K562 (cell line): Measurements from ENCODE around the gene GABRR3. TPM values are rescaled to one million over a fixed set of nuclear protein-coding genes. Genes with fewer than 3 reads are reported as not detected.

ENCODE experiments used
- ATAC-seq: fragments of 200-7000 bp; cut with Tn5 transposase; 3 replicates; pipeline ENCODE4 v1.9.1; 2020; ENCODE audit warnings: moderate library complexity
- BruUV-seq: library from RNA; stranded (reverse); fragments of 400-500 nt; replicated peaks from 2 replicates; lab custom pipeline; 2021; lab: Mats Ljungman, UMichigan
- CTCF ChIA-PET: fragments of 300-600 bp; formaldehyde crosslinking; extraction: SDS; loops from one replicate; lab custom pipeline; 2021; ENCODE audit warnings: low intra/inter-chr PET ratio; lab: Yijun Ruan, JAX
- POLR2A ChIA-PET: fragments of 300-600, 350-650 bp; sonication (Branson Sonifier 250); formaldehyde crosslinking; extraction: SDS; loops from one replicate; lab custom pipeline; 2021; ENCODE audit warnings: antibody characterized with exemption, inconsistent platforms; lab: Yijun Ruan, JAX
- DNase-seq, 4 experiments: peaks; one replicate each; pipeline versions ENCODE4 v3.0.0 to v3.0.0-alpha.2; 2011 to 2018; ENCODE audit warnings: low spot score in 3 of 4, mixed read lengths in 3 of 4; ENCODE audit errors: extremely low read depth in 1 of 4
- FAIRE-seq: peaks from 2 replicates; lab custom pipeline; 2011; peaks lifted over from hg19 to GRCh38; lab: Jason Lieb, UNC
- H2AFZ ChIP-seq: 2 replicates; pipeline ENCODE4 v1.6.0; 2011; ENCODE audit warnings: low read depth, low read length, control low read depth, inconsistent platforms
- H3K27ac ChIP-seq: fragments of 200-600 bp; 3 replicates; pipeline ENCODE4 v1.8.0; 2011; ENCODE audit warnings: low read depth, mild to moderate bottlenecking, control low read depth, inconsistent platforms, low read length, moderate library complexity, mixed read lengths; ENCODE audit errors: extremely low read depth
- H3K27me3 ChIP-seq, 2 experiments: fragments of 300-600 bp in 1 of 2; 2 replicates in 1 of 2; 3 replicates in 1 of 2; pipeline versions ENCODE4 v1.6.0 to v1.8.0; 2011; ENCODE audit warnings: inconsistent platforms in 2 of 2, low read length in 2 of 2, mild to moderate bottlenecking in 1 of 2, mixed read lengths in 1 of 2, moderate library complexity in 1 of 2; ENCODE audit not compliant: control insufficient read depth in 2 of 2, insufficient read depth in 2 of 2
- H3K36me3 ChIP-seq: fragments of 300-600 bp; 3 replicates; pipeline ENCODE4 v1.8.0; 2011; ENCODE audit warnings: mild to moderate bottlenecking, low read length, inconsistent platforms; ENCODE audit not compliant: control insufficient read depth, insufficient read depth
- H3K4me1 ChIP-seq, 2 experiments: fragments of 200-600 bp in 1 of 2; replicated peaks in 1 of 2; 2 replicates in 1 of 2; 3 replicates in 1 of 2; pipeline versions ENCODE4 v1.5.1 to v1.8.0; 2011; ENCODE audit warnings: inconsistent platforms in 2 of 2, low read length in 2 of 2, mild to moderate bottlenecking in 1 of 2, mixed read lengths in 1 of 2, moderate library complexity in 1 of 2; ENCODE audit not compliant: control insufficient read depth in 2 of 2, insufficient read depth in 2 of 2
- H3K4me2 ChIP-seq: 2 replicates; pipeline ENCODE4 v1.6.1; 2011; ENCODE audit warnings: low read length, control low read depth, inconsistent platforms, mixed read lengths; ENCODE audit not compliant: insufficient read depth
- H3K4me3 ChIP-seq: fragments of 200-600 bp; sonication (generic), shearing (Covaris generic); 2 replicates; pipeline ENCODE4 v1.5.1; 2016; ENCODE audit warnings: control low read depth, inconsistent platforms
- H3K79me2 ChIP-seq: fragments of 200-600 bp; 3 replicates; pipeline ENCODE4 v1.8.0; 2011; ENCODE audit warnings: low read length, inconsistent platforms; ENCODE audit not compliant: control insufficient read depth, insufficient read depth
- H3K9ac ChIP-seq, 2 experiments: 2 replicates each; pipeline versions ENCODE4 v1.6.0 to v1.6.1; 2011; ENCODE audit warnings: low read depth in 2 of 2, low read length in 2 of 2, control low read depth in 1 of 2, inconsistent platforms in 1 of 2, mild to moderate bottlenecking in 1 of 2, mixed read lengths in 1 of 2; ENCODE audit not compliant: insufficient read depth in 1 of 2
- H3K9me1 ChIP-seq: one replicate; pipeline ENCODE4 v1.6.0; 2011; ENCODE audit warnings: inconsistent platforms, mild to moderate bottlenecking, low read length, moderate library complexity; ENCODE audit not compliant: control insufficient read depth, insufficient read depth
- H3K9me3 ChIP-seq: replicated peaks from 2 replicates; pipeline ENCODE4 v1.5.1; 2011; ENCODE audit warnings: low read depth, low read length, inconsistent platforms; ENCODE audit not compliant: control insufficient read depth, insufficient read depth
- H4K20me1 ChIP-seq: replicated peaks from 2 replicates; pipeline ENCODE4 v1.6.1; 2011; ENCODE audit warnings: low read length, inconsistent platforms, mixed read lengths; ENCODE audit not compliant: control insufficient read depth, insufficient read depth
- ERF ChIP-seq: fragments of 450-650 bp; formaldehyde crosslinking; IDR thresholded peaks from 2 replicates; pipeline ENCODE4 v1.4.0; 2020; ENCODE audit warnings: mild to moderate bottlenecking, mixed read lengths
- FOSL1 ChIP-seq: fragments of 200-800 bp; sonication (Bioruptor generic); conservative IDR thresholded peaks from 2 replicates; pipeline ENCODE4 v1.6.1; 2016; ENCODE audit warnings: missing genetic modification characterization, missing compliant biosample characterization
- FOXP1 ChIP-seq: sonication (generic); formaldehyde crosslinking; IDR thresholded peaks from 2 replicates; pipeline ENCODE4 v1.8.0; 2022; ENCODE audit warnings: mild to moderate bottlenecking, missing genetic modification reagents
- NFE2 ChIP-seq: IDR thresholded peaks from 2 replicates; pipeline ENCODE4 v1.6.1; 2014; ENCODE audit warnings: antibody characterized with exemption, low read depth
- PHF20 ChIP-seq: fragments of 450-650 bp; IDR thresholded peaks from 2 replicates; pipeline ENCODE4 v1.6.1; 2018; ENCODE audit not compliant: partially characterized antibody
- SAP30 ChIP-seq: fragments of 200-600 bp; sonication (generic); IDR thresholded peaks from 2 replicates; pipeline ENCODE4 v1.6.1; 2012; ENCODE audit warnings: borderline replicate concordance, low read depth, mild to moderate bottlenecking, moderate library complexity, low read length, control low read depth, inconsistent platforms; ENCODE audit not compliant: insufficient read depth, poor library complexity, severe bottlenecking
- SP1 ChIP-seq: sonication (generic); formaldehyde crosslinking; IDR thresholded peaks from 2 replicates; pipeline ENCODE4 v1.8.1; 2022; ENCODE audit warnings: mild to moderate bottlenecking, missing genetic modification reagents
- TAF9B ChIP-seq: fragments of 450-650 bp; IDR thresholded peaks from 2 replicates; pipeline ENCODE4 v1.6.1; 2018; ENCODE audit warnings: mild to moderate bottlenecking; ENCODE audit not compliant: partially characterized antibody
- ZNF140 ChIP-seq: fragments of 250-450 bp; sonication (Bioruptor Pico); IDR thresholded peaks from 2 replicates; pipeline ENCODE4 v1.8.0; 2021; ENCODE audit warnings: moderate library complexity, mild to moderate bottlenecking, inconsistent platforms
- ZNF589 ChIP-seq: fragments of 200-800 bp; sonication (Bioruptor generic); IDR thresholded peaks from 2 replicates; pipeline ENCODE4 v1.6.1; 2016; ENCODE audit warnings: low read depth, missing genetic modification characterization, missing compliant biosample characterization
- ZNF699 ChIP-seq: fragments of 250-450 bp; sonication (Bioruptor Pico); IDR thresholded peaks from 2 replicates; pipeline ENCODE4 v1.8.0; 2021; ENCODE audit warnings: mild to moderate bottlenecking, moderate library complexity; ENCODE audit not compliant: insufficient replicate concordance
- ZSCAN29 ChIP-seq: fragments of 450-650 bp; IDR thresholded peaks from 2 replicates; pipeline ENCODE4 v1.6.1; 2017
- WGBS: fragments of 100-300 bp; shearing (Covaris generic); methylation state at CpG from one replicate; pipeline ENCODE4 v1.1.6; 2016; ENCODE audit warnings: low coverage, mixed read lengths; ENCODE audit not compliant: insufficient coverage; ENCODE audit errors: missing lambda C conversion rate; 5-methylcytosine and 5-hydroxymethylcytosine counted together
- in situ Hi-C: fragments of 300-500 bp; cut with MboI; formaldehyde crosslinking; loops from 4 replicates; pipeline ENCODE4 v1.15.0; 2018; ENCODE audit warnings: inconsistent platforms, mixed read lengths
- intact Hi-C: fragments of 100-400 bp; cut with micrococcal nuclease; formaldehyde crosslinking; loops from 2 replicates; pipeline ENCODE4 v1.14.2; 2022
- polyA plus RNA-seq, 8 experiments: library from polyadenylated mRNA; depleted of rRNA in 4 of 8; stranded (reverse) in 5 of 8; unstranded in 3 of 8; fragments of >200 nt; fragmentation: Nextera tagmentation in 2 of 8; fragmentation: Illumina TruSeq in 1 of 8; extraction: Ambion mirVana in 2 of 8; extraction: Trizol in 1 of 8; gene quantifications; 2 replicates each; pipeline versions ENCODE4 v1.2.1 to v1.2.3, GENCODE V29; 2011 to 2014; ENCODE audit warnings: inconsistent platforms in 1 of 8, missing spikeins in 1 of 8
- total RNA-seq, 7 experiments: library from RNA; depleted of rRNA in 6 of 7; stranded (reverse); fragments of >200 nt in 6 of 7; fragmentation: Illumina TruSeq in 2 of 7; extraction: Trizol in 2 of 7; gene quantifications; 2 replicates each; pipeline versions ENCODE4 v1.2.1 to v1.2.3, GENCODE V29; 2011 to 2021; ENCODE audit warnings: low replicate concordance in 1 of 7
- TF ChIP-seq, protein P1 (sequence below): fragments of 250-450 bp; sonication (Bioruptor Pico); IDR thresholded peaks from 2 replicates; pipeline ENCODE4 v1.8.0; 2021; ENCODE audit warnings: mild to moderate bottlenecking, moderate library complexity
- TF ChIP-seq, protein P2 (sequence below): fragments of 450-650 bp; formaldehyde crosslinking; IDR thresholded peaks from 2 replicates; pipeline ENCODE4 v1.4.0; 2022; ENCODE audit warnings: missing genetic modification characterization
- TF ChIP-seq, protein P3 (sequence below): sonication (generic); formaldehyde crosslinking; IDR thresholded peaks from 2 replicates; pipeline ENCODE4 v1.8.0; 2023; ENCODE audit warnings: mild to moderate bottlenecking, missing genetic modification reagents
- TF ChIP-seq, protein P4 (sequence below): fragments of 450-650 bp; IDR thresholded peaks from 2 replicates; pipeline ENCODE4 v1.6.1; 2017; ENCODE audit warnings: antibody characterized with exemption, mild to moderate bottlenecking

Gene GABRR3
- total and polyA plus RNA-seq, 9 of the 15 experiments (the other 6 are each of a cell fraction or from before 2014, with no cell fraction given), result not detected

DNA sequence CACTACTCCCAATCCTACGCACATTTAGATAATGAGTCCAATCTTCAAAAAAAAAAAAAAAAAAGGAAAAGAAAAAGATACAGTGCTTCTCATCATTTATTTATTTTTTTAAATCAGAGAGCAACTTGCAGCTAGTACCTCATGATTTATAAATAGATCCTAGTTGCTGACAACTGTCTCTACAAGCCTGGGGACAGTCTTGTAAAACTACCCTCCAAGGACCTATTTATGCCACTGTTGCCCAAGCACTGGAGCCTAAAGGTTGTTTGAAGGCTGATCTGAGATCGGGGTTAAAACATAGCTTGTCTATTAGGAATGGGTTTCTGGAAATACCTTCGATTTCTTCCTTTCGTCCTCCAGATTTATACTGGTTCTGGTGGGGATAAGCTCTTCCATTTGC is 14.7 kb downstream of the GABRR3 start:
- whole genome bisulfite sequencing, result 4% methylated on average over 4 of the region's 4 CpGs
- H4K20me1 ChIP-seq, result no peaks in the 10 kb centered on the region
- FAIRE-seq, result no peak
- H2AFZ ChIP-seq, result no peak overlapping the region
- no TSS peak for BruUV-seq
- no peak overlapping the region for H3K4me2 ChIP-seq
- no peak for ATAC-seq
- no peak for DNase-seq
- H3K27me3 ChIP-seq, result no peaks in the 10 kb centered on the region
- H3K27ac ChIP-seq, result no peak overlapping the region
- no peaks in the 10 kb centered on the region for H3K36me3 ChIP-seq
- no peak overlapping the region for H3K4me3 ChIP-seq
- no peaks in the 10 kb centered on the region for H3K79me2 ChIP-seq
- CTCF ChIA-PET, result no interaction called here
- POLR2A ChIA-PET, result interaction anchor here (0.6 kb wide), 1 partner anchor 116 kb away, joined by 3 read pairs; no protein-coding TSS in a partner anchor
- no peaks in the 10 kb centered on the region for H3K9me1 ChIP-seq
- intact Hi-C loops (loop anchor here (10.0 kb wide), 1 partner anchor 1156 kb away; no protein-coding TSS in a partner anchor), in situ Hi-C loops (loop anchor here (5.0 kb wide), 1 partner anchor 228 kb away; no protein-coding TSS in a partner anchor)
- no peak overlapping the region for H3K9ac ChIP-seq
- H3K9me3 ChIP-seq, result no peaks in the 10 kb centered on the region
- H3K4me1 ChIP-seq, result no peaks in the 10 kb centered on the region
- TF ChIP-seq, protein P1, sequence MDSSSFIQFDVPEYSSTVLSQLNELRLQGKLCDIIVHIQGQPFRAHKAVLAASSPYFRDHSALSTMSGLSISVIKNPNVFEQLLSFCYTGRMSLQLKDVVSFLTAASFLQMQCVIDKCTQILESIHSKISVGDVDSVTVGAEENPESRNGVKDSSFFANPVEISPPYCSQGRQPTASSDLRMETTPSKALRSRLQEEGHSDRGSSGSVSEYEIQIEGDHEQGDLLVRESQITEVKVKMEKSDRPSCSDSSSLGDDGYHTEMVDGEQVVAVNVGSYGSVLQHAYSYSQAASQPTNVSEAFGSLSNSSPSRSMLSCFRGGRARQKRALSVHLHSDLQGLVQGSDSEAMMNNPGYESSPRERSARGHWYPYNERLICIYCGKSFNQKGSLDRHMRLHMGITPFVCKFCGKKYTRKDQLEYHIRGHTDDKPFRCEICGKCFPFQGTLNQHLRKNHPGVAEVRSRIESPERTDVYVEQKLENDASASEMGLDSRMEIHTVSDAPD (CRISPR knock-in tag), result no peak
- TF ChIP-seq ZNF699 (CRISPR knock-in tag), result no peak
- TF ChIP-seq TAF9B, result no peak
- TF ChIP-seq ZNF140 (CRISPR knock-in tag), result no peak
- no peak for TF ChIP-seq NFE2
- TF ChIP-seq, protein P2, sequence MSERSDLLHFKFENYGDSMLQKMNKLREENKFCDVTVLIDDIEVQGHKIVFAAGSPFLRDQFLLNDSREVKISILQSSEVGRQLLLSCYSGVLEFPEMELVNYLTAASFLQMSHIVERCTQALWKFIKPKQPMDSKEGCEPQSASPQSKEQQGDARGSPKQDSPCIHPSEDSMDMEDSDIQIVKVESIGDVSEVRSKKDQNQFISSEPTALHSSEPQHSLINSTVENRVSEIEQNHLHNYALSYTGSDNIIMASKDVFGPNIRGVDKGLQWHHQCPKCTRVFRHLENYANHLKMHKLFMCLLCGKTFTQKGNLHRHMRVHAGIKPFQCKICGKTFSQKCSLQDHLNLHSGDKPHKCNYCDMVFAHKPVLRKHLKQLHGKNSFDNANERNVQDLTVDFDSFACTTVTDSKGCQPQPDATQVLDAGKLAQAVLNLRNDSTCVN (CRISPR knock-in tag), result no peak
- TF ChIP-seq PHF20, result no peak
- no peak for TF ChIP-seq SP1 (CRISPR knock-in tag)
- no peak for TF ChIP-seq ZNF589
- TF ChIP-seq FOXP1 (CRISPR knock-in tag), result no peak
- TF ChIP-seq SAP30, result no peak
- TF ChIP-seq ZSCAN29, result no peak
- TF ChIP-seq, protein P3, sequence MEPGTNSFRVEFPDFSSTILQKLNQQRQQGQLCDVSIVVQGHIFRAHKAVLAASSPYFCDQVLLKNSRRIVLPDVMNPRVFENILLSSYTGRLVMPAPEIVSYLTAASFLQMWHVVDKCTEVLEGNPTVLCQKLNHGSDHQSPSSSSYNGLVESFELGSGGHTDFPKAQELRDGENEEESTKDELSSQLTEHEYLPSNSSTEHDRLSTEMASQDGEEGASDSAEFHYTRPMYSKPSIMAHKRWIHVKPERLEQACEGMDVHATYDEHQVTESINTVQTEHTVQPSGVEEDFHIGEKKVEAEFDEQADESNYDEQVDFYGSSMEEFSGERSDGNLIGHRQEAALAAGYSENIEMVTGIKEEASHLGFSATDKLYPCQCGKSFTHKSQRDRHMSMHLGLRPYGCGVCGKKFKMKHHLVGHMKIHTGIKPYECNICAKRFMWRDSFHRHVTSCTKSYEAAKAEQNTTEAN (CRISPR knock-in tag), result no peak
- TF ChIP-seq ERF (CRISPR knock-in tag), result no peak
- TF ChIP-seq, protein P4, sequence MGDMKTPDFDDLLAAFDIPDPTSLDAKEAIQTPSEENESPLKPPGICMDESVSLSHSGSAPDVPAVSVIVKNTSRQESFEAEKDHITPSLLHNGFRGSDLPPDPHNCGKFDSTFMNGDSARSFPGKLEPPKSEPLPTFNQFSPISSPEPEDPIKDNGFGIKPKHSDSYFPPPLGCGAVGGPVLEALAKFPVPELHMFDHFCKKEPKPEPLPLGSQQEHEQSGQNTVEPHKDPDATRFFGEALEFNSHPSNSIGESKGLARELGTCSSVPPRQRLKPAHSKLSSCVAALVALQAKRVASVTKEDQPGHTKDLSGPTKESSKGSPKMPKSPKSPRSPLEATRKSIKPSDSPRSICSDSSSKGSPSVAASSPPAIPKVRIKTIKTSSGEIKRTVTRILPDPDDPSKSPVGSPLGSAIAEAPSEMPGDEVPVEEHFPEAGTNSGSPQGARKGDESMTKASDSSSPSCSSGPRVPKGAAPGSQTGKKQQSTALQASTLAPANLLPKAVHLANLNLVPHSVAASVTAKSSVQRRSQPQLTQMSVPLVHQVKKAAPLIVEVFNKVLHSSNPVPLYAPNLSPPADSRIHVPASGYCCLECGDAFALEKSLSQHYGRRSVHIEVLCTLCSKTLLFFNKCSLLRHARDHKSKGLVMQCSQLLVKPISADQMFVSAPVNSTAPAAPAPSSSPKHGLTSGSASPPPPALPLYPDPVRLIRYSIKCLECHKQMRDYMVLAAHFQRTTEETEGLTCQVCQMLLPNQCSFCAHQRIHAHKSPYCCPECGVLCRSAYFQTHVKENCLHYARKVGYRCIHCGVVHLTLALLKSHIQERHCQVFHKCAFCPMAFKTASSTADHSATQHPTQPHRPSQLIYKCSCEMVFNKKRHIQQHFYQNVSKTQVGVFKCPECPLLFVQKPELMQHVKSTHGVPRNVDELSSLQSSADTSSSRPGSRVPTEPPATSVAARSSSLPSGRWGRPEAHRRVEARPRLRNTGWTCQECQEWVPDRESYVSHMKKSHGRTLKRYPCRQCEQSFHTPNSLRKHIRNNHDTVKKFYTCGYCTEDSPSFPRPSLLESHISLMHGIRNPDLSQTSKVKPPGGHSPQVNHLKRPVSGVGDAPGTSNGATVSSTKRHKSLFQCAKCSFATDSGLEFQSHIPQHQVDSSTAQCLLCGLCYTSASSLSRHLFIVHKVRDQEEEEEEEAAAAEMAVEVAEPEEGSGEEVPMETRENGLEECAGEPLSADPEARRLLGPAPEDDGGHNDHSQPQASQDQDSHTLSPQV, result no peak
- TF ChIP-seq FOSL1 (tag), result no peak
